Breast epithelium (tissue), 3 donors: Measurements from ENCODE around the gene CFC1.
"Not testable (repeated sequence)": the region's sequence is repeated elsewhere in the genome, so short reads cannot be mapped to it uniquely, and the experiment has no call there.

Experiments used
- POLR2A ChIP-seq: fragments of 450-650 bp; IDR thresholded peaks from one replicate; pipeline ENCODE4 v1.6.1; 2016; ENCODE audit warnings: antibody characterized with exemption, mild to moderate bottlenecking, moderate library complexity
- POLR2AphosphoS5 ChIP-seq, 3 donors: sonication (generic); formaldehyde crosslinking; IDR thresholded peaks; one replicate each; pipeline ENCODE4 v1.6.1; 2017; ENCODE audit warnings: antibody characterized with exemption in 3 of 3

- not testable (repeated sequence) for TF ChIP-seq POLR2A; POLR2AphosphoS5 (IDR thresholded peaks at IDR 0.05)
Measured at GRCh38 chr2:130556441-130556840, 42.9 kb downstream of the CFC1 start.
